IMR-90 (cell line): ENCODE results near the gene COLQ.

Source experiments
- BHLHE40 ChIP-seq: fragments of 150-350 bp; IDR thresholded peaks from 2 replicates; pipeline ENCODE4 v1.6.1; 2016; ENCODE audit warnings: mild to moderate bottlenecking, low read depth, low read length
- CEBPB ChIP-seq: IDR thresholded peaks from 2 replicates; pipeline ENCODE4 v1.6.1; 2012; ENCODE audit warnings: low read depth, low read length, improper control_type of control experiment
- CHD1 ChIP-seq: IDR thresholded peaks from 2 replicates; pipeline ENCODE4 v1.6.1; 2012; ENCODE audit warnings: low read depth, low read length, improper control_type of control experiment
- CTCF ChIP-seq: conservative IDR thresholded peaks from 2 replicates; pipeline ENCODE4 v1.5.1; 2012; ENCODE audit warnings: mild to moderate bottlenecking, low read depth, low read length, improper control_type of control experiment
- ELK1 ChIP-seq: fragments of 150-350 bp; IDR thresholded peaks from 2 replicates; pipeline ENCODE4 v1.6.1; 2016; ENCODE audit warnings: low read depth, mild to moderate bottlenecking, low read length, moderate library complexity, borderline replicate concordance
- MAFK ChIP-seq: IDR thresholded peaks from 2 replicates; pipeline ENCODE4 v1.6.1; 2012; ENCODE audit warnings: low read depth, low read length, improper control_type of control experiment
- RAD21 ChIP-seq: IDR thresholded peaks from 2 replicates; pipeline ENCODE4 v1.6.1; 2012; ENCODE audit warnings: low read length, improper control_type of control experiment
- SMC3 ChIP-seq: fragments of 150-350 bp; IDR thresholded peaks from 2 replicates; pipeline ENCODE4 v1.6.1; 2016; ENCODE audit warnings: low read depth, mild to moderate bottlenecking, antibody characterized with exemption, low read length, moderate library complexity
- USF2 ChIP-seq: fragments of 150-350 bp; IDR thresholded peaks from 2 replicates; pipeline ENCODE4 v1.6.1; 2017; ENCODE audit warnings: mild to moderate bottlenecking, antibody characterized with exemption, low read length, low read depth

DNA sequence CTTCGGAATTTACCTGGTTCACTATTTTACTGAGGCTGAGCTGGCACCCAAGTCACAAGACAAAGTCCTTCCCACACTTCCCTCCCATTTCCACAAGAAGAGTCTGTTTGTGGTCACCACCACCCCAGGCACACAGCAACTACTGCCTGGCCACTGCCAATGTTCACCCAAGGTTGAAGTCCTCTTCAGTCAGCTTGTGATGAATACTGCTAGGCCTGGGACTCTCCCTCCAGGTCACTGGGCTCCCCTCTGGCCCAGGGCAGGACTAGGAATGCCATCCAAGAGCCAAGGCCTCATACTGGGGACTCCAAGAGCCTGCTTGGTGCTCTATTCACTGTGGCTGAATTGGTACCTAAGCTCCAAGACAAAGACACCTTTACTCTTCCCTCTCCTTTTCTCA, 30.4 kb upstream of the COLQ start:
- no peak for TF ChIP-seq CTCF
- no peak for TF ChIP-seq ELK1
- TF ChIP-seq CEBPB: no peak
- TF ChIP-seq CHD1: no peak
- no peak for TF ChIP-seq BHLHE40
- TF ChIP-seq USF2: no peak
- TF ChIP-seq MAFK: no peak
- no peak for TF ChIP-seq SMC3
- TF ChIP-seq RAD21: no peak
